Keratinocyte (primary cell): Measurements from ENCODE around the gene IGFN1. TPM values are rescaled to one million over a fixed set of nuclear protein-coding genes. Genes with fewer than 3 reads are reported as not detected.

ENCODE experiments used
- DNase-seq: peaks from one replicate; pipeline ENCODE4 v3.0.0-alpha.2; 2011; ENCODE audit warnings: low read depth, missing footprints, low spot score
- FAIRE-seq: peaks from 2 replicates; lab custom pipeline; 2011; peaks lifted over from hg19 to GRCh38; lab: Jason Lieb, UNC
- H2AFZ ChIP-seq: 2 replicates; pipeline ENCODE4 v1.6.0; 2012; ENCODE audit warnings: low read length, control low read depth, inconsistent platforms; ENCODE audit not compliant: control insufficient read depth
- H3K27ac ChIP-seq: 2 replicates; pipeline ENCODE4 v1.5.1; 2011; ENCODE audit warnings: low read length; ENCODE audit not compliant: control insufficient read depth, insufficient read depth
- H3K27me3 ChIP-seq: 3 replicates; pipeline ENCODE4 v1.6.0; 2011; ENCODE audit warnings: low read length; ENCODE audit not compliant: control insufficient read depth, insufficient read depth; ENCODE audit errors: extremely low read depth
- H3K36me3 ChIP-seq, 2 experiments: 2 replicates in 1 of 2; 3 replicates in 1 of 2; pipeline ENCODE4 v1.5.1; 2011; ENCODE audit warnings: low read length in 2 of 2, mild to moderate bottlenecking in 1 of 2; ENCODE audit not compliant: control insufficient read depth in 2 of 2, insufficient read depth in 2 of 2; ENCODE audit errors: extremely low read depth in 1 of 2
- H3K4me1 ChIP-seq: 3 replicates; pipeline ENCODE4 v1.5.1; 2011; ENCODE audit warnings: low read length; ENCODE audit not compliant: control insufficient read depth, insufficient read depth; ENCODE audit errors: extremely low read depth
- H3K4me2 ChIP-seq: 3 replicates; pipeline ENCODE4 v1.6.0; 2011; ENCODE audit warnings: low read depth, low read length; ENCODE audit not compliant: control insufficient read depth, insufficient read depth; ENCODE audit errors: extremely low read depth
- H3K4me3 ChIP-seq, 3 experiments: fragments of 200-600 bp in 1 of 3; sonication (generic) in 1 of 3; 2 replicates in 2 of 3; 3 replicates in 1 of 3; pipeline ENCODE4 v1.5.1; 2011 to 2016; ENCODE audit warnings: low read length in 3 of 3, mild to moderate bottlenecking in 3 of 3, control low read depth in 2 of 3, inconsistent platforms in 1 of 3, low read depth in 1 of 3, mixed read lengths in 1 of 3, mixed run types in 1 of 3, moderate library complexity in 1 of 3; ENCODE audit not compliant: control insufficient read depth in 2 of 3, insufficient read depth in 2 of 3; ENCODE audit errors: extremely low read depth in 1 of 3
- H3K79me2 ChIP-seq: 2 replicates; pipeline ENCODE4 v1.6.0; 2012; ENCODE audit warnings: low read length; ENCODE audit not compliant: control insufficient read depth, insufficient read depth
- H3K9ac ChIP-seq: 3 replicates; pipeline ENCODE4 v1.6.0; 2011; ENCODE audit warnings: low read length; ENCODE audit not compliant: control insufficient read depth, insufficient read depth; ENCODE audit errors: extremely low read depth
- H3K9me1 ChIP-seq: 3 replicates; pipeline ENCODE4 v1.6.0; 2011; ENCODE audit warnings: low read length; ENCODE audit not compliant: control insufficient read depth, insufficient read depth; ENCODE audit errors: extremely low read depth
- H3K9me3 ChIP-seq: 2 replicates; pipeline ENCODE4 v1.5.1; 2012; ENCODE audit warnings: low read depth, low read length; ENCODE audit not compliant: control insufficient read depth
- H4K20me1 ChIP-seq: 3 replicates; pipeline ENCODE4 v1.6.0; 2011; ENCODE audit warnings: low read length; ENCODE audit not compliant: control insufficient read depth, insufficient read depth; ENCODE audit errors: extremely low read depth
- CTCF ChIP-seq, 3 experiments: IDR thresholded peaks in 1 of 3; conservative IDR thresholded peaks in 1 of 3; optimal IDR thresholded peaks in 1 of 3; 2 replicates in 2 of 3; 3 replicates in 1 of 3; pipeline versions ENCODE3 to v1.5.1; 2011; ENCODE audit warnings: low read length in 3 of 3, mild to moderate bottlenecking in 3 of 3, moderate library complexity in 2 of 3, control low read depth in 1 of 3, inconsistent platforms in 1 of 3; ENCODE audit not compliant: insufficient read depth in 2 of 3; ENCODE audit errors: extremely low read depth in 1 of 3
- EZH2 ChIP-seq: IDR thresholded peaks from one replicate; pipeline ENCODE4 v1.6.1; 2012; ENCODE audit warnings: inconsistent platforms, mild to moderate bottlenecking, low read length, moderate library complexity
- dilution Hi-C: fragments of 300-500 bp; cut with MboI; formaldehyde crosslinking; loops from one replicate; pipeline ENCODE4 v1.7.0; 2020; ENCODE audit warnings: low sequenced_read_pairs; ENCODE audit not compliant: extremely low pct_ligation_motif_present
- polyA plus RNA-seq, 5 experiments: library from polyadenylated mRNA; depleted of rRNA in 3 of 5; stranded (reverse) in 3 of 5; stranded (forward) in 1 of 5; unstranded in 1 of 5; fragments of >200 nt; gene quantifications; 1 replicate in 1 of 5; 2 replicates in 3 of 5; 3 replicates in 1 of 5; pipeline versions ENCODE4 v1.2.1 to v1.2.3, GENCODE V29; 2011 to 2012; ENCODE audit warnings: missing spikeins in 2 of 5, low read depth in 1 of 5, low replicate concordance in 1 of 5

IGFN1 gene
- polyA plus RNA-seq, 1 donor (not counting 4 experiments of a cell fraction or from before 2014, with no cell fraction given), result not detected

DNA sequence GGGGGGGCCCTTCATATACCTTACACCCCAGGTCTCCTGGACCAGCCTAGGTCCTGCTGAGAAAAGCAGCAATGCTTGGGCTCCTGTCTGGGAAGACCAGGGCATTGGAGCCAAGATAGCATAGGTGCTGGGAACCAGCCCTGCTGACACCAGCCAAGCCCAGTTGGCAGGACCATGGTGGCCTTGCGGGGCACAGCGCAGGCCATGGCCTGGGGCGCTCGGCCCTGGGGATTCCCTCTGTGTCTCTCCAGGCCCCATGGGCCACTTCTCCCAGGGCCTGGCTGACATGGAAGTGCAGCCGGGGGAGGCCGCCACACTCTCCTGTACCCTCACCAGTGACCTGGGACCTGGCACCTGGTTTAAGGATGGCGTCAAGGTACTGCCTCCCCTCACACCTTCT, 23.3 kb downstream of the IGFN1 start:
- H3K27me3 ChIP-seq, result peaks cover 32% of the 10 kb centered on the region
- dilution Hi-C loops, result no loop called here
- no peak overlapping the region for H3K27ac ChIP-seq
- TF ChIP-seq EZH2 (no peak), CTCF (optimal IDR thresholded peaks at IDR 0.05 in 1 of 3, IDR thresholded peaks at IDR 0.05 in 1 of 3, conservative IDR thresholded peaks at IDR 0.05 in 1 of 3; ENCODE audit: extremely low read depth in 1 of 3, insufficient read depth in 2 of 3, low read length in 3 of 3) (no peak)
- H4K20me1 ChIP-seq, result no peaks in the 10 kb centered on the region
- DNase-seq (no peak), FAIRE-seq (no peak)
- no peaks in the 10 kb centered on the region for H3K9me1 ChIP-seq
- H2AFZ ChIP-seq, result no peak overlapping the region
- no peak overlapping the region for H3K4me2 ChIP-seq
- no peaks in the 10 kb centered on the region for H3K9me3 ChIP-seq
- H3K36me3 ChIP-seq, result no peaks in the 10 kb centered on the region
- H3K4me3 ChIP-seq, result no peak overlapping the region
- H3K4me1 ChIP-seq, result no peaks in the 10 kb centered on the region
- H3K9ac ChIP-seq, result no peak overlapping the region
- H3K79me2 ChIP-seq, result no peaks in the 10 kb centered on the region

GRCh38 chr1:201214461-201214860, 23.8 kb downstream of the IGFN1 start:
- no peaks in the 10 kb centered on the region for H3K79me2 ChIP-seq
- H3K9me3 ChIP-seq, result no peaks in the 10 kb centered on the region
- H3K36me3 ChIP-seq, result no peaks in the 10 kb centered on the region
- no peak overlapping the region for H2AFZ ChIP-seq
- FAIRE-seq (no peak), DNase-seq (no peak)
- H4K20me1 ChIP-seq, result no peaks in the 10 kb centered on the region
- H3K4me1 ChIP-seq, result no peaks in the 10 kb centered on the region
- H3K9me1 ChIP-seq, result no peaks in the 10 kb centered on the region
- no peak for TF ChIP-seq EZH2
- peak in 2 of 3 experiments; percentile 9 to 46 for TF ChIP-seq CTCF (optimal IDR thresholded peaks at IDR 0.05 in 1 of 3, IDR thresholded peaks at IDR 0.05 in 1 of 3, conservative IDR thresholded peaks at IDR 0.05 in 1 of 3; ENCODE audit: extremely low read depth in 1 of 3, insufficient read depth in 2 of 3, low read length in 3 of 3)
- H3K27me3 ChIP-seq, result peaks cover 32% of the 10 kb centered on the region
- no peak overlapping the region for H3K9ac ChIP-seq
- dilution Hi-C loops, result no loop called here
- no peak overlapping the region for H3K4me2 ChIP-seq
- H3K27ac ChIP-seq, result no peak overlapping the region
- no peak overlapping the region for H3K4me3 ChIP-seq
